ENCODE data around the gene KBTBD4. TPM values are rescaled to one million over a fixed set of nuclear protein-coding genes. Genes with fewer than 3 reads are reported as not detected.
"Not testable (repeated sequence)": the region's sequence is repeated elsewhere in the genome, so short reads cannot be mapped to it uniquely, and the experiment has no call there.

KBTBD4 gene
- total RNA-seq, 1 experiment from 2014 or later = 13.2 TPM

DNA sequence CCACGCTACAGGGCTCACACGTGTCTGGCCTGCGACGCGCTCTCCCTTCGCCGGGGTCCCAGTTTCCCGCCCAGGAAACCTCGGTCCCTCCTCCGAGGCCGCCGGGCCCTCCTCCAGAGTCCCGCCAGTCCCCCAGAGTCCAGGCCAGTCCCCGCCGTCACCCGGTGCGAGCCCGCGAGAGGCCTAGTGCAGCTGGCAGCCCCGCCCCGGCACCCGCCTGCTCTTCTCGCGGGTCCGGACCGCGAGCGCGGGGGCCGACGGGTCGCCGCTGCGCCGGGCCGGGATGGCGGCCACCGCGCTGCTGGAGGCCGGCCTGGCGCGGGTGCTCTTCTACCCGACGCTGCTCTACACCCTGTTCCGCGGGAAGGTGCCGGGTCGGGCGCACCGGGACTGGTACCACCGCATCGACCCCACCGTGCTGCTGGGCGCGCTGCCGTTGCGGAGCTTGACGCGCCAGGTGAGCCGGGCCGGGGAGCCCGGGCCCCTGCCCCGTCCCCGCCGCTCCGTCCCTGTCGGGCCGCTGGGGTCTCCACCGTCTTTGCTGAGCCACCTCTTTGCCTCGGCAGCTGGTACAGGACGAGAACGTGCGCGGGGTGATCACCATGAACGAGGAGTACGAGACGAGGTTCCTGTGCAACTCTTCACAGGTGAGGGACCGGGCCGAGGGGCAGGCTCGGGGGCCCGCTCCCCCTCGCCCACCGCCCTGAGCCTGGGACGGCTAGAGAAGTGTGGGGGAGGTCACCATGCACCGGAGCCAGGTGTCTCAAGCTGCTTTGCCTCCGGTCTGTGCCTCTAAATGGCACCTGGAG, 13.2 kb downstream of the KBTBD4 start, which contains the start of gene PTPMT1 (continued):
- TF ChIP-seq, protein P1, sequence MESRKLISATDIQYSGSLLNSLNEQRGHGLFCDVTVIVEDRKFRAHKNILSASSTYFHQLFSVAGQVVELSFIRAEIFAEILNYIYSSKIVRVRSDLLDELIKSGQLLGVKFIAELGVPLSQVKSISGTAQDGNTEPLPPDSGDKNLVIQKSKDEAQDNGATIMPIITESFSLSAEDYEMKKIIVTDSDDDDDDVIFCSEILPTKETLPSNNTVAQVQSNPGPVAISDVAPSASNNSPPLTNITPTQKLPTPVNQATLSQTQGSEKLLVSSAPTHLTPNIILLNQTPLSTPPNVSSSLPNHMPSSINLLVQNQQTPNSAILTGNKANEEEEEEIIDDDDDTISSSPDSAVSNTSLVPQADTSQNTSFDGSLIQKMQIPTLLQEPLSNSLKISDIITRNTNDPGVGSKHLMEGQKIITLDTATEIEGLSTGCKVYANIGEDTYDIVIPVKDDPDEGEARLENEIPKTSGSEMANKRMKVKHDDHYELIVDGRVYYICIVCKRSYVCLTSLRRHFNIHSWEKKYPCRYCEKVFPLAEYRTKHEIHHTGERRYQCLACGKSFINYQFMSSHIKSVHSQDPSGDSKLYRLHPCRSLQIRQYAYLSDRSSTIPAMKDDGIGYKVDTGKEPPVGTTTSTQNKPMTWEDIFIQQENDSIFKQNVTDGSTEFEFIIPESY (IDR thresholded peaks at IDR 0.05; ENCODE audit: extremely low read depth, insufficient replicate concordance, low read length) = peak; percentile 92
- no peak for TF ChIP-seq ZNF274 (IDR thresholded peaks at IDR 0.05; ENCODE audit: low read depth, low read length)
- peak; percentile 82 for TF ChIP-seq POLR2AphosphoS5 (IDR thresholded peaks at IDR 0.05; ENCODE audit: low read depth, low read length)

DNA sequence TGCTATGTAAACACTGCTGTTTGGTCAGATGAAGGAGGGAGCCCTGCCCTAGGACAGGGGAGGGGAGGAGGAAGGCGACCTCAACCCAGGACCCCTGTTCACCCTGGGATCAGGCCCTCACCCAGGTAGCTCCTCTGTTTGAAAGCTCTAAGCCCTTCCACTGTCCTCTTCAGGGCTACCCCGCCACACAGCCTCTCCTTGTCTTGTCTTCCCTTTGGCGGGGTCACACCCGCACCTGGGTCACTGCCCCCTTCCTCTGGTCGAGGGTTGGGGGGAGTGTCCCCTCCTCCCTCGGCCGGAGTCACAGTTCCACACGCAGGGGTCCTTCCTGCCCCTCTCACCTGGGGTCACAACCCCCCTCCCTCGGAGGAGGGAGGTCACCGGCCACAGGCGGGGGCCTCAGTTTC, 13.8 kb downstream of the KBTBD4 start:
- H3K36me3 ChIP-seq (ENCODE audit: control insufficient read depth in 1 of 2, insufficient read depth in 2 of 2, low read length in 2 of 2) = peaks cover 0 to 13% of the 10 kb centered on the region in 2 experiments; a peak in 2 of 4 replicates
- RAD21 ChIA-PET (ENCODE audit: low non-redundant PET in 1 of 2, low total read pairs in 2 of 2, uncharacterized antibody in 2 of 2, unreplicated experiment in 2 of 2) = interaction anchor here in 1 of 2 experiments (0.6 kb wide), 1 partner anchor 15 kb away, joined by 3 read pairs; no protein-coding TSS in a partner anchor
- intact Hi-C loops (cut with micrococcal nuclease) = no loop called here
- no peaks in the 10 kb centered on the region for H3K9me3 ChIP-seq (ENCODE audit: control insufficient read depth in 1 of 2, insufficient read depth in 1 of 2, low read depth in 1 of 2, low read length in 2 of 2)
- H4K20me1 ChIP-seq (ENCODE audit: insufficient read depth) = no peaks in the 10 kb centered on the region
- no peak for TF ChIP-seq JUND (IDR thresholded peaks at IDR 0.05)
- no peak for TF ChIP-seq POLR2A (IDR thresholded peaks at IDR 0.05; ENCODE audit: borderline replicate concordance, extremely low read depth, insufficient read depth, insufficient read length)
- TF ChIP-seq SIN3A (IDR thresholded peaks at IDR 0.05; ENCODE audit: low read depth) = no peak
- no peaks in the 10 kb centered on the region for H3K27me3 ChIP-seq (ENCODE audit: insufficient read depth, low read length)
- DNase-seq (ENCODE audit: low read depth, low spot score) (no peak), ATAC-seq (peak; percentile 15; the same call in 1 of the 2 replicates)
- CTCF ChIA-PET = interaction anchor here (0.5 to 1.9 kb wide), 2 partner anchors 12 to 84 kb away, joined by 3 to 9 read pairs; partner anchors contain the start of gene CELF1
- POLR2A ChIA-PET = interaction anchor here (1.0 to 1.7 kb wide), 2 partner anchors 14 kb away, joined by 3 to 5 read pairs; partner anchors contain the start of genes KBTBD4 and NDUFS3
- no peak overlapping the region for H2AFZ ChIP-seq (ENCODE audit: low read depth, low read length, poor library complexity, severe bottlenecking)
- peak overlapping the region; percentile 89 for H3K4me2 ChIP-seq (ENCODE audit: low read length)
- TSS peak; percentile 70 for BruUV-seq (replicated peaks)
- H3K4me1 ChIP-seq (ENCODE audit: control insufficient read depth in 1 of 2, insufficient read depth in 2 of 2, low read length in 2 of 2) = peaks cover 6 to 22% of the 10 kb centered on the region in 2 experiments
- H3K79me2 ChIP-seq (ENCODE audit: insufficient read depth, low read length) = peaks cover 45% of the 10 kb centered on the region
- H3K9me2 ChIP-seq (ENCODE audit: insufficient read depth) = no peaks in the 10 kb centered on the region
- H3K27ac ChIP-seq (ENCODE audit: low read depth, low read length) = peak overlapping the region; percentile 70
- H3K9ac ChIP-seq (ENCODE audit: low read length) = peak overlapping the region; percentile 99
- peak overlapping the region; percentile 91 to 92 for H3K4me3 ChIP-seq (replicated peaks in 1 of 2; ENCODE audit: low read depth in 1 of 2, low read length in 2 of 2)

DNA sequence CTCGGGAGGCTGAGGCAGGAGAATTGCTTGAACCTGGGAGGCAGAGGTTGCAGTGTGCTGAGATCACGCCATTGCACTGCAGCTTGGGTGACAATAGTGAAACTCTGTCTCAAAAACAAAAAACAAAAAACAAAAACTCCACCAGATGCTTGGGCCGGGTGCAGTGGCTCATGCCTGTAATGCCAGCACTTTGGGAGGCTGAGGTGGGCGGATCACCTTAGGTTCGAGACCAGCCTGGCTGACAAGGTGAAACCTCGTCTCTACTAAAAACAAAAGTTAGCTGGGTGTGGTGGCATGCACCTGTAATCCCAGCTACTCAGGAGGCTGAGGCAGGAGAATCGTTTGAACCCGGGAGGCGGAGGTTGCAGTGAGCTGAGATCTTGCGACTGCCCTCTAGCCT, 14.4 kb downstream of the KBTBD4 start:
- RAD21 ChIA-PET (ENCODE audit: low non-redundant PET in 1 of 2, low total read pairs in 2 of 2, uncharacterized antibody in 2 of 2, unreplicated experiment in 2 of 2); H3K9me3 ChIP-seq (ENCODE audit: control insufficient read depth in 1 of 2, insufficient read depth in 1 of 2, low read depth in 1 of 2, low read length in 2 of 2); H3K9ac ChIP-seq (ENCODE audit: low read length); BruUV-seq (replicated peaks); H4K20me1 ChIP-seq (ENCODE audit: insufficient read depth); H3K9me2 ChIP-seq (ENCODE audit: insufficient read depth); intact Hi-C loops (cut with micrococcal nuclease); H3K27me3 ChIP-seq (ENCODE audit: insufficient read depth, low read length); ATAC-seq; DNase-seq (ENCODE audit: low read depth, low spot score); H3K36me3 ChIP-seq (ENCODE audit: control insufficient read depth in 1 of 2, insufficient read depth in 2 of 2, low read length in 2 of 2); H2AFZ ChIP-seq (ENCODE audit: low read depth, low read length, poor library complexity, severe bottlenecking): not testable (repeated sequence)
- Histone ChIP-seq H3K79me2 (ENCODE audit: insufficient read depth, low read length) (peaks cover 39% of the 10 kb centered on the region), H3K4me1 (ENCODE audit: control insufficient read depth in 1 of 2, insufficient read depth in 2 of 2, low read length in 2 of 2) (peaks cover 6 to 22% of the 10 kb centered on the region in 2 experiments), H3K27ac (ENCODE audit: low read depth, low read length) (0 out of 2 replicates have a peak overlapping the region, but pooled peaks have one; percentile 14), H3K4me3 (replicated peaks in 1 of 2; ENCODE audit: low read depth in 1 of 2, low read length in 2 of 2) (peak overlapping the region in 1 of 2 experiments; percentile 92; a peak in 1 of 4 replicates), H3K4me2 (ENCODE audit: low read length) (peak overlapping the region; percentile 89)
- ChIA-PET CTCF (interaction anchor here (1.9 kb wide), 1 partner anchor 12 kb away, joined by 9 read pairs; the partner anchor contains the start of gene CELF1), POLR2A (interaction anchor here (1.0 kb wide), 2 partner anchors 12 to 14 kb away, joined by 3 to 5 read pairs; partner anchors contain the start of genes KBTBD4 and NDUFS3)

DNA sequence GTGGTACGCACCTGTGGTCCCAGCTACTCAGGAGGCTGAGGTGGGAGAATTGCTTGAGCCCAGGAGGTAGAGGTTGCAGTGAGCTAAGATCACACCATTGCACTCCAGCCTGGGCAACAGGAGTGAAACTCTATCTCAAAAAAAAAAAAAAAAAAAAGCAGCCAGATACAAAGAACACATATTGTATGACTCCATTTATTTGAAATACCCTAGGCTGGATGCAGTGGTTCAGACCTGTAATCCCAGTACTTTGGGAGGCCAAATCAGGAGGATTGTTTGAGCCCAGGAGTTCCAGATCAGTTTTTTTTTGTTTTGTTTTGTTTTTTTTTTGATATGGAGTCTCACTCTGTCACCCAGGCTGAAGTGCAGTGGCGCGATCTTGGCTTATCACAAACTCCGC, 16.4 kb downstream of the KBTBD4 start:
- RAD21 ChIA-PET (ENCODE audit: low non-redundant PET in 1 of 2, low total read pairs in 2 of 2, uncharacterized antibody in 2 of 2, unreplicated experiment in 2 of 2); H3K9ac ChIP-seq (ENCODE audit: low read length); H3K27me3 ChIP-seq (ENCODE audit: insufficient read depth, low read length); H2AFZ ChIP-seq (ENCODE audit: low read depth, low read length, poor library complexity, severe bottlenecking); ATAC-seq; DNase-seq (ENCODE audit: low read depth, low spot score); H3K4me2 ChIP-seq (ENCODE audit: low read length); CTCF ChIA-PET; H3K27ac ChIP-seq (ENCODE audit: low read depth, low read length); H3K4me3 ChIP-seq (replicated peaks in 1 of 2; ENCODE audit: low read depth in 1 of 2, low read length in 2 of 2); H3K9me3 ChIP-seq (ENCODE audit: control insufficient read depth in 1 of 2, insufficient read depth in 1 of 2, low read depth in 1 of 2, low read length in 2 of 2); H3K36me3 ChIP-seq (ENCODE audit: control insufficient read depth in 1 of 2, insufficient read depth in 2 of 2, low read length in 2 of 2); H3K9me2 ChIP-seq (ENCODE audit: insufficient read depth); intact Hi-C loops (cut with micrococcal nuclease); BruUV-seq (replicated peaks); H4K20me1 ChIP-seq (ENCODE audit: insufficient read depth); POLR2A ChIA-PET: not testable (repeated sequence)
- Histone ChIP-seq H3K79me2 (ENCODE audit: insufficient read depth, low read length) (peaks cover 19% of the 10 kb centered on the region), H3K4me1 (ENCODE audit: control insufficient read depth in 1 of 2, insufficient read depth in 2 of 2, low read length in 2 of 2) (peaks cover 6 to 22% of the 10 kb centered on the region in 2 experiments)

All from HCT116 (cell line).